MM.1S (cell line): ENCODE data around the gene GATA6.

Experiments
- DNase-seq: peaks from one replicate; pipeline ENCODE4 v3.0.0-alpha.2; 2015
- H2AFZ ChIP-seq: fragments of 300-600 bp; sonication (generic); 2 replicates; pipeline ENCODE4 v1.6.0; 2016; ENCODE audit warnings: antibody characterized with exemption, low read length
- H3F3A ChIP-seq: fragments of 300-600 bp; sonication (generic); 2 replicates; pipeline ENCODE4 v1.6.1; 2016; ENCODE audit warnings: mild to moderate bottlenecking, antibody characterized with exemption, low read length, moderate library complexity, mixed read lengths; ENCODE audit not compliant: insufficient read depth
- H3K27ac ChIP-seq: fragments of 300-600 bp; sonication (generic); 2 replicates; pipeline ENCODE4 v1.5.1; 2016; ENCODE audit warnings: mild to moderate bottlenecking, low read length
- H3K27me3 ChIP-seq: fragments of 300-600 bp; sonication (generic); replicated peaks from 2 replicates; pipeline ENCODE4 v1.6.0; 2016; ENCODE audit warnings: low read length; ENCODE audit not compliant: insufficient read depth
- H3K36me3 ChIP-seq: fragments of 300-600 bp; sonication (generic); replicated peaks from 2 replicates; pipeline ENCODE4 v1.6.1; 2016; ENCODE audit warnings: mild to moderate bottlenecking, low read length, mixed read lengths; ENCODE audit not compliant: insufficient read depth
- H3K4me1 ChIP-seq: fragments of 300-600 bp; sonication (generic); 2 replicates; pipeline ENCODE4 v1.6.1; 2016; ENCODE audit warnings: low read length, mixed read lengths
- H3K4me2 ChIP-seq: fragments of 300-600 bp; sonication (generic); 2 replicates; pipeline ENCODE4 v1.6.0; 2016; ENCODE audit warnings: low read depth, low read length
- H3K4me3 ChIP-seq: fragments of 300-600 bp; sonication (generic); 2 replicates; pipeline ENCODE4 v1.5.1; 2016; ENCODE audit warnings: low read length, mixed read lengths
- H3K79me2 ChIP-seq: fragments of 300-600 bp; sonication (generic); 2 replicates; pipeline ENCODE4 v1.6.1; 2016; ENCODE audit warnings: mixed run types, low read length, mixed read lengths
- H3K9ac ChIP-seq: fragments of 300-600 bp; sonication (generic); 2 replicates; pipeline ENCODE4 v1.6.1; 2016; ENCODE audit warnings: low read length, mixed read lengths
- H3K9me2 ChIP-seq: fragments of 300-600 bp; sonication (generic); replicated peaks from 2 replicates; pipeline ENCODE4 v1.6.1; 2016; ENCODE audit warnings: mild to moderate bottlenecking, low read length, mixed read lengths; ENCODE audit not compliant: insufficient read depth
- H3K9me3 ChIP-seq: fragments of 300-600 bp; sonication (generic); replicated peaks from 2 replicates; pipeline ENCODE4 v1.6.1; 2016; ENCODE audit warnings: mild to moderate bottlenecking, low read length, mixed read lengths; ENCODE audit not compliant: insufficient read depth
- H4K20me1 ChIP-seq: fragments of 300-600 bp; sonication (generic); 2 replicates; pipeline ENCODE4 v1.6.1; 2016; ENCODE audit warnings: mild to moderate bottlenecking, low read length, moderate library complexity, mixed read lengths; ENCODE audit not compliant: insufficient read depth
- EZH2 ChIP-seq: fragments of 300-600 bp; sonication (generic); optimal IDR thresholded peaks from 2 replicates; pipeline ENCODE3; 2017; ENCODE audit warnings: low read depth, mild to moderate bottlenecking, antibody characterized with exemption, low read length, mixed read lengths
- EZH2phosphoT487 ChIP-seq: fragments of 300-600 bp; sonication (generic); IDR thresholded peaks from 2 replicates; pipeline ENCODE4 v1.6.1; 2018; ENCODE audit warnings: antibody characterized with exemption, low read length
- TF ChIP-seq, protein P1 (sequence below): fragments of 300-600 bp; sonication (generic); IDR thresholded peaks from 2 replicates; pipeline ENCODE4 v1.5.1; 2016; ENCODE audit warnings: antibody characterized with exemption, low read length, mixed read lengths

The GATA6 gene

GRCh38 chr18:22204996-22205395 is 35.6 kb downstream of the GATA6 start:
- Histone ChIP-seq H3K4me2 (no peak overlapping the region), H3K79me2 (no peaks in the 10 kb centered on the region), H3K27me3 (no peaks in the 10 kb centered on the region), H3K9ac (no peak overlapping the region), H3K9me3 (no peaks in the 10 kb centered on the region), H3K4me1 (no peaks in the 10 kb centered on the region), H2AFZ (no peak overlapping the region), H3K9me2 (no peaks in the 10 kb centered on the region), H3K36me3 (no peaks in the 10 kb centered on the region), H3K27ac (no peak overlapping the region), H3F3A (no peaks in the 10 kb centered on the region), H4K20me1 (no peaks in the 10 kb centered on the region), H3K4me3 (no peak overlapping the region)
- TF ChIP-seq, protein P1, sequence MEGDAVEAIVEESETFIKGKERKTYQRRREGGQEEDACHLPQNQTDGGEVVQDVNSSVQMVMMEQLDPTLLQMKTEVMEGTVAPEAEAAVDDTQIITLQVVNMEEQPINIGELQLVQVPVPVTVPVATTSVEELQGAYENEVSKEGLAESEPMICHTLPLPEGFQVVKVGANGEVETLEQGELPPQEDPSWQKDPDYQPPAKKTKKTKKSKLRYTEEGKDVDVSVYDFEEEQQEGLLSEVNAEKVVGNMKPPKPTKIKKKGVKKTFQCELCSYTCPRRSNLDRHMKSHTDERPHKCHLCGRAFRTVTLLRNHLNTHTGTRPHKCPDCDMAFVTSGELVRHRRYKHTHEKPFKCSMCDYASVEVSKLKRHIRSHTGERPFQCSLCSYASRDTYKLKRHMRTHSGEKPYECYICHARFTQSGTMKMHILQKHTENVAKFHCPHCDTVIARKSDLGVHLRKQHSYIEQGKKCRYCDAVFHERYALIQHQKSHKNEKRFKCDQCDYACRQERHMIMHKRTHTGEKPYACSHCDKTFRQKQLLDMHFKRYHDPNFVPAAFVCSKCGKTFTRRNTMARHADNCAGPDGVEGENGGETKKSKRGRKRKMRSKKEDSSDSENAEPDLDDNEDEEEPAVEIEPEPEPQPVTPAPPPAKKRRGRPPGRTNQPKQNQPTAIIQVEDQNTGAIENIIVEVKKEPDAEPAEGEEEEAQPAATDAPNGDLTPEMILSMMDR = no peak
- TF ChIP-seq EZH2phosphoT487 (no peak), EZH2 (no peak)
- DNase-seq = no peak

GRCh38 chr18:22207021-22207758 is 37.8 kb downstream of the GATA6 start:
- no peaks in the 10 kb centered on the region for H3K9me3 ChIP-seq
- no peaks in the 10 kb centered on the region for H3K36me3 ChIP-seq
- H3K27me3 ChIP-seq = no peaks in the 10 kb centered on the region
- no peak overlapping the region for H3K4me2 ChIP-seq
- H4K20me1 ChIP-seq = no peaks in the 10 kb centered on the region
- TF ChIP-seq, protein P1 = no peak
- TF ChIP-seq EZH2phosphoT487 (no peak), EZH2 (no peak)
- no peaks in the 10 kb centered on the region for H3K79me2 ChIP-seq
- H3F3A ChIP-seq = no peaks in the 10 kb centered on the region
- no peak for DNase-seq
- H3K9ac ChIP-seq = no peak overlapping the region
- H3K4me3 ChIP-seq = no peak overlapping the region
- H3K4me1 ChIP-seq = no peaks in the 10 kb centered on the region
- H3K27ac ChIP-seq = no peak overlapping the region
- no peaks in the 10 kb centered on the region for H3K9me2 ChIP-seq
- no peak overlapping the region for H2AFZ ChIP-seq

DNA sequence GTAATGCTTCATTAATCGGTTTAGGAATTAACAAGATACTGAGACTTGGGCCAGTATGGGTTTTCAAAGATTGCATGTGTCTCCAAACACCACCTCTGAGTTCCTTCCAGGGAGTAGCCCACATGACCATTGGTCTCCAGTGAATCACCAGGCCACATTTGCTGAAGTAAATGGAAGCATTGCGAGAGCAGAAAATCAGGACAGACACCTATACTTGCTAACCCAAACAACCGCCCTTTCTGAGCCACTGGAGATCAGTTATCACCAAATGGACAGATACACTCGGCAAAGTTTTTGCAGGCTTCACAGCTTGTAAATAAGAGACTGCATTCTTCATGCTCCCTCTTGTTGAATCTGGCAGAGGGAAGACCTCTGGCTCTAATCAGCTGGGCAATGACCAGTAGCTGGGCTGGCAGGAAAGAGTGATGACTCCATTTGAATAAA is 40.9 kb downstream of the GATA6 start:
- Histone ChIP-seq H3K9ac (no peak overlapping the region), H3K4me1 (no peaks in the 10 kb centered on the region), H2AFZ (no peak overlapping the region), H3K79me2 (no peaks in the 10 kb centered on the region), H3K9me2 (no peaks in the 10 kb centered on the region), H3K4me3 (no peak overlapping the region), H4K20me1 (no peaks in the 10 kb centered on the region), H3K27me3 (no peaks in the 10 kb centered on the region), H3K36me3 (no peaks in the 10 kb centered on the region), H3F3A (no peaks in the 10 kb centered on the region), H3K4me2 (no peak overlapping the region), H3K9me3 (no peaks in the 10 kb centered on the region), H3K27ac (no peak overlapping the region)
- TF ChIP-seq EZH2 (no peak), EZH2phosphoT487 (no peak)
- TF ChIP-seq, protein P1 = no peak
- DNase-seq = no peak
